NCI-H128 (cell line): ENCODE results near the gene CASP2.

Experiments used
- DNase-seq: peaks from one replicate; lab custom pipeline; 2025; ENCODE audit not compliant: unreplicated experiment; lab: John Stamatoyannopoulos, UW

The CASP2 gene

DNA sequence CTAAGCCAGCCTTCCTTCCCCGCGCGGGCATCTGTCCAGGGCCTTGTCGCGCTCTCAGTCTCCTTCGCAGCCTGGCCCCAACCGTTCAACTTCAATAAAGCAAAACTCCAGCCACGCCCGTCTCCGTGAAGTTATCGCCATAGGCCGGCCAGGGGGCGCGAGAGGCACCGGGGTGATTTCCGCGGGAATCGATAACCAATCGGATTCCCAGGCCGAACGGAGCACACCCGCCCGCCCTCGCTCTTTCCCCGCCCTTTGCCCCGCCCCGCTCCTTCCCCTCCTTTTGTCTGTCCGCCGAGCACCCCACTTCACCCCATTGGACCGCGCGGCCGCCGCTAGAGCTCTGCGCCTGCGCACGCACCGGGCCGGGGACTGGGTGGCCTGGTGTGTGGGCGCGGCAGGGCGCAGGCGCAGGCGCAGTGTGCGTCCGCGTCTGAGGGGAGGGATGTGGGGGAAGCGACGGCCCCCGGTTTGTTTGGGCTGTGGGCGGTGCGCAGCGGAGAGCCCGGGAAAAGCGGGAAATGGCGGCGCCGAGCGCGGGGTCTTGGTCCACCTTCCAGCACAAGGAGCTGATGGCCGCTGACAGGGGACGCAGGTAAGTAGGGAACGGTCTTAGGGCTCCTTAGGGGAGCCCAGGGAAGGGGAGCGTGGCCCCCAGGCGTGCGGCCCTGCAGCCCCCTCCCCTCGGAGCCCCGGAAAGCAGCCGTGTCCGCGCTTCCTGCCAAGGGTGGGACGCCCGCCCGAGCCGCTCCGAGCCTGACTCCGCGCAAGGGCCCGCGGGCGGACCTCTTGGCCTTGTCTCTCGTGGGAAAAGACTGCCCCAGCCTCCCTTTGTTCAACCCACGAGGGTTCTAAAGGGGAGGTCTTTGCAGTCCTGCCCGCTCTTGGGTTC is at the start of gene CASP2:
CASP2 (plus strand) TSS at position 417 of the 892 bp plus-strand sequence; CDS start at position 522, 105 bp downstream.
- peak; percentile 69 for DNase-seq

DNA sequence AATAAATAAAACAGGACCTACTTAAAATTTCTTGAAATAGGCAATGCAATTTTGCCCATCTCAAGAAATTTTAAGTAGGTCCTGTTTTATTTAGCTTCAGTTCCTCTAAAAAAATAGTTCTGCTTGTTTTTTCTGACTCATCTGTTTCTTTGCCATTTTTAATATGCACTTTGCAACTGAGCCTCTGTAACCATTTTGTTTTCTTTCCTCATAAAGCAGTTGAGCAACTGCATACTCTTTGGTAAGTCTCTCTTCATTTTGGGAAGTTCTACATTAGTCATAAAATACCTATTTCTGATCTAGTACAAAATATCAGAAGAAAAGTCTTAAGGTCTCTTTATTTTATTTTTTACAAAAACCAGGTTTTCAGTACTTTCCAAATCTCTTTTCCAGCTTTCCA is 48.3 kb upstream of the CASP2 start:
- no peak for DNase-seq

DNA sequence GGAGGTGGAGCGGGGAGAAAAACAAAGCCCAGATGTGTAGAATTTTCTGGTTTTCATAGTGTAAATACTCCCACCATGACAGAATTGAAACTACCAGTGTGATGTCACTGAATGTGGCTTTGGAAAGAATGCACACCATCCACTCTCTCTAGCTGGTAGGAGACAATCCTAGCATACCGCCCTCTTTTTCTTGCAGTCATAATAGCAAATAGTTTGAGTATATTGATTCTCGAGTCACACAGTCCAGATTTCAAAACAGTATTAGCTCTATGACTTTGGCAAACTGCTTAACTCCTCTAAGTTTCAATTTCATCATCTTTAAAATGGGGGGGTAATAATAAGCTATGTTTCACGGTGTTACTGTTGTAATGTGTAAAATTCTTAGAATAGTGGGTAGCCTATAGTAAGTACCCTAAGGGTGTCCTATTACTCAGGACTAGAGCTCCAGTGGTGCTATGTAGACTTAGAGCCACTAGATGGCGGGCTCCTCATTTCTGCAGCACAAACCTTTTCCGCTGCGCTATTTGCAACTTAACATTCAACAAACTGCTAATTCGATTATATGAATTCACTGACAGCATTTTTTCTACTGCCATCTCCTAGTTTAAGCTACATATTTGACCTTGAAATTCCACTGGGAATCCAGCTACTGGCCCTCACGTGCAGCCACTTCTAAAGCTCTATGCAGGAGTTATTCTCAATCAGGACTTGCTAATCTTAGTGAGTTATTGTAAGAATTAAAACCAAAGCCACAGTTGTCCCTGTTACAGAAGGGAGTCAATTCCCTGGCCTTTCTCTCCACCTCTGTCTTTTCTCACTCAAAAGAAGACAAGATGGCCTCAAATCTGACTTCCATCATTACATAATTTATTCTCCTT is 47.6 kb upstream of the CASP2 start:
- DNase-seq = no peak

DNA sequence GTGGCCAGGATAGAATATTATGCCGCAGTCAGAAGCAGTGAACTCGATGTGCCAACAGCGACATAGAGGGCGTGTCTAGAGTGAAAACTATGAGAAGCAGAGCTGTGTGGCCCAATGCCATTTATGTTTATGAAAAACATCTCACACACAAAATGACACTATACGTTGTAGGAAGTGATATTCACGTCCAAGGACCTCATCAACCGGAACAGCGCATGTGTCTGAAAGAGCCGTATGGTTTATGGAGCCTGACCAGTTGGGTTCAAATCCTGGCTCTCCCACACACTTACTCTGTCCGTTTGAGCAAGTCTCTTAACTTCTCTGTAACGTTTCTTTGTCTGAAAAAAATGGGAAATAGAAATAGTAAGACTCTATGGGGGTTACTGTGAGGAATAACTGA is 45.8 kb upstream of the CASP2 start:
- no peak for DNase-seq

DNA sequence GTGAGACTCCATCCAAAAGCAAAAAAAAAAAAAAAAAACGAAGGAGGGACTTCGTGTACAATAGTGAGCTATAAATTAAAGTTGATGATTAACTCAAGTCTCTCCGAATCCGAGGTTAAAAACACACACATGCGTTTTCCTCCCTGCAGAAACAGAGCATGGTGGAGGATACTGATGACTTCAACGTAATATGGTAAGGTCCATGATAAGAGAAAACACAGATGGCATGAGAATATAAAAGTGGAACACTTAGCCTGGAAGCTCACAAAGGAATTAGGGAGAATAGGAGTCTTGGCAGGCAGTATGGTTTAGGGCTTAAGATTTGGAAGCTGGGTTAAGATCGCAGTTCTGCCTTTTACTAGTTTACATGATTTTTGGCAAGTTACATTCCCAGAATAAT is 45.0 kb upstream of the CASP2 start:
- DNase-seq = no peak

DNA sequence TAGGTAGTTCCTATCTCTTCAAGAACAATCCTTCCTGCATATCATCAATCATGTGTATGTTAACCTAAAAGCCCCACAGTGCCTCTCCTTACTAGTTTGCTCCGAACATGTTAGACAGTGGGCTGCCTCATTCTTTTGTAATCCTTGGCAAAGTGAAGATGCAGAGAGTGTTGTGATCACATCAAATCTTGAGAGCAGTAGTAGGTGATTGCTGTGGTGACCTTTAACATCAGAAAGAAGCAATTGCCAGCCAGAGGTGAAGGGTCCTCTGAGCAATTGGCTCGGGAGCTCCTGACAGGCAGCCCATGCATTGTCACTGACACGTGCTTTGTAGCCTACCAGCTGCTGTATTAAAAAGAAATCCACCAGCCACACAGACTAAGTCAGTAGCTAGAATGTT is 44.5 kb upstream of the CASP2 start:
- no peak for DNase-seq

DNA sequence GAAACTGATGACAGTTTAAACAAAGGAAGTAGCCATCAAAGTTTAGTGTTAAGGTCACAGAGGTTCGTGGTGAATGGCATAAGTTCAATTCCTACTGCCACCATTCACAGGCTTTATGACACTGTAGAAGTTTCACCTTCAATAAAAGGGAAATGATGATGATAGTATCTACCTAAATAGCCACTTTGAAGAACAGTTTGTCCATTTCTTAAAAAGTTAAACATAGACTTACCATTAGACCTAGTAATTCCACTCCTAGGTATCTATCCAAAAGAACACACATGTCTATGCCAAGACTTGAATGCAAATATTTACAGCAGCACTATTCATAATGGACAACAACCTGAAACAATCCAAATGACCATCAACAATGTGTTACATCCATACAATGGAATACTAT is 43.8 kb upstream of the CASP2 start:
- no peak for DNase-seq

DNA sequence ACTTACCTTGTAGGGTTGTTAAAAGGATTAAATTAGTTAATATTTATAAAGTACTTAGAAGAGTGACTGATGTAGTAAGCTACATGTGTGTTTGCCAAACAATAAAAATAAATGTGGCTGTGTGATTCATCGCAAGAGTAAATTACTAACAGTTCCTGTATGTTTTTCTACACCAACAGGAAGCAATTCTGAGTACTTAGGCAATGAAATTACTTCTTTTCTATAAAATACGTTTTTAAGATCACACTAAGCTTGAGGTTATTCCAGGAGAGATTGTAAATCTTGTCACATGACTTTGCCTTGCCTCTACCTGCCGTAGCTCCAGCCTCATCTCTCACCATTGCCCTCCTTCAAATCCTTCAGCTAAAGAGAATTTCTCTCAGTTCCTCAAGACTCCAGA is 43.0 kb upstream of the CASP2 start:
- DNase-seq = no peak

DNA sequence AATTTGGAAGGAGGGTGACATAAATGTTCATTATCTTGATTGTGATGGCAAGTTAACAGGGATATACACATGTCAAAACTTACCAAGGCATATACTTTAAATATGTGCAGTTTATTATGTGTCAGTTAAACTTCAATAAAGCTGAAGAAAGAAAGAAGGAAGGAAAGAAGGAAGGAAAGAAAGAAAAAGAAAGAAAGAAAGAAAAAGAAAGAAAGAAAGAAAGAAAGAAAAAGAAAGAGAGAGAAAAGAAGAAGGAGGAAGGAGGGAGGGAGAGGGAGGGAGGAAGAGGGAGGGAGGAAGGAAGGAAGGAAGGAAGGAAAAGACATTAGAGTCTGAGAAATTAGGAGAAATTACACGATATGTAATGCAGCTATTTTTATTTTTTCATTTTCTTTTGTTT is 40.8 kb upstream of the CASP2 start:
- DNase-seq = no peak

DNA sequence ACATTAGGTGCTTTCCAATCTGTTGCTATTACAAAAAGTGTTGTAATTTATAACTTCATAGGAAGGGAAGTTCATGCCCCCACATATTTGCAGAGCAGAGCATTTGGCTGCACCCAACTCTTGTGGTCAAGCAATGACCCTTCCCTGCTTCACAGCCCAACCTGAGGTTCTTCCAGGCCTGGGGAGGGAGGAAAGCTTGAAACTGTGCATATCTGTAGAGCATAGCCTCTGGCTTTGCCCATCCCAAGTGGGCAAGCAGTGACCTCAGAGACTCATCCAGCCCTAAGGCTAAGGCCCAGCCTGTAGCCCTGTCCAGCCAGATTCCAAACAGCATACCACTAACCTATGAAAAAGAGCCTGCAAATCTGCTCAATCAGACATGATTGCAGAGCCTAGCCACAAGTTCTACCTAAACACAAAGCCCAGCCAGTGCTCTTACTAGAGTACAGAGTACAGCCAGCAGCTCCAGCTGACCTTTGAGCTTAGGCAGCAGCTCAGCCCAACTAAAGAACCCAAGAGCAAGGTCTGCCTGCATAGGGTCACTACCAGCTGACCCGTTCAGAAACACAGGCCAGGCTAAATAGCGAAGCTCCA is 39.3 kb upstream of the CASP2 start:
- no peak for DNase-seq

DNA sequence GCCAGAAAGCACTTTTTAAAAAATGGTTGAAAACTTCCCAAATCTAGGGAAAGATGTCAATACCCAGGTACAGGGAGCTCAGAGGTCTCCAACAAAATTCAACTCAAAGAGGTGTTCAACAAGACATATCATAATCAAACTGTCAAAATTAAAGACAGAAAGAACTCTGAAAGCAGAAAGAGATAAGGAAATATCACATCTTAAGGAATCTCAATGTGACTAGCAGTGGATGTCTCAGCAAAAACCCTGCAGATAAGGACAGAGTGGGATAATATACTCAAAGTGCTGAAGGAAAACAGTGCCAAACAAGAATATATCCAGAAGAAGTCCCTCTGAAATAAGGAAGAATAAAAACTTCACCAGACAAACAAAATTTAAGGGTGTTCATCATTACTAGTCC is 38.0 kb upstream of the CASP2 start:
- no peak for DNase-seq

DNA sequence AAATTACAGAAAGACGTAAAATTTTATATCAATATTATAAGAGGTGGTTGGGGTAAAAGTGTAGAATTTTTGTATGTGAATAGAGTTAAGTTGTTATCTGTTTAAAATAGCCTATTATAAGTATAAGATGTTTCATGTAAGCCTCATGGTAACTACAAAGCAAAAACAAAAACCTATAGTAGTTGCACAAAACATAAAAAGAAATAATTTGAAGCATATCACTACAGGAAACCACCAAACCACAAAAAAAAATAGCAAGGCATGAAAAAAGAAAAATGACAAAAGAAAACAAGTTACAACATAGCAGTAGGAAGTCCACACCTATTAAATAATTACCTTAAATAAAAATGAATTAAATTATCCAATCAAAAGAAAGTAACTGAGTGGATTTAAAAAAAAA is 37.3 kb upstream of the CASP2 start:
- no peak for DNase-seq

DNA sequence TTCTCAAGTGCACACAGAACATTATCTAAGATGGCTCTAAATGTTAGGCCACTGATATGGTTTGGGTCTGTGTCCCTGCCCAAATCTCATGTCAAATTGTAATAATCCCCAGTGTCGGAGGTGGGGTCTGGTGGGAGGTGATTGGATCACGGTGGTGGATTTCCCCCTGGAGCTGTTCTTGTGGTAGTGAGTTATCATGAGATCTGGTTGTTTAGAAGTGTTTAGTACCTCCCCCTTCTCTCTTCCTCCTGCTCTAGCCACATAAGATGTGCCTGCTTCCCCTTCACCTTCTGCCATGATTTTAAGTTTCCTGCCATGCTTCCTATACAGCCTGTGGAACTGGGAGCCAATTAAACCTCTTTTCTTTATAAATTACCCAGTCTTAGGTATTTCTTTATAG is 36.1 kb upstream of the CASP2 start:
- DNase-seq = no peak

DNA sequence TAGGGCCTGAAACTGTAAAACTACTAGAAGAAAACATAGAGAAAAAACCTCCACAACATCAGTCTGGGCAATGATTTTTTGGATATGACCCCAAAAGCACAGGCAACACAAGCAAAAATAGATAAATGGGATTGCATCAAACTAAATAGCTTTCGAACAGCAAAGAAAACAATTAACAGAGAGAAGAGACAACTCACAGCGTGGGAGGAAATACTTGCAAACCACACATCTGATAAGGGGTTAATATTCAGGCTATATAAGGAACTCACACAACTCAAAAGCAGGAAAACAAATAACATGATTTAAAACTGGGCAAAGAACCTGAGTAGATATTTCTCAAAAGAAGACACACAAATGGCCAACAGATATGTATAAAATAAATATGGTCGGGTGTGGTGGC is 32.6 kb upstream of the CASP2 start:
- DNase-seq = no peak

DNA sequence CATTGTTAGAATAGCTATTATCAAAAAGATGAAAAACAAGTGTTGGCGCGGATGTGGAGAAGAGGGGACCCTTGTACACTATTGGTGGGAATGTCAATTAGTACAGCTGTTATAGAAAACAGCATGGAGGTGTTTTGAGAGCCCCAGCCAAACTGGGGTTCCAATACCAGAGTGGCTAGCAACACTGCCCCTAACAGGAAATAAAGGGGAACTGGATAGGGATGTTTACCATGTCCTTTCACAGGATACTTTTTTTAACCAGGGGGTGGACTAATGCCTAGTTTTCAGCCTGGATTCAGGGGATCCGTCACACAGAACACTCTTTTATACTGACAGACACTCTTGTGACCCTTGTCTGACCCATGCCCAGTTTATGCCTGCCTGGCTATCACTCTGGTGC is 31.8 kb upstream of the CASP2 start:
- DNase-seq = no peak

DNA sequence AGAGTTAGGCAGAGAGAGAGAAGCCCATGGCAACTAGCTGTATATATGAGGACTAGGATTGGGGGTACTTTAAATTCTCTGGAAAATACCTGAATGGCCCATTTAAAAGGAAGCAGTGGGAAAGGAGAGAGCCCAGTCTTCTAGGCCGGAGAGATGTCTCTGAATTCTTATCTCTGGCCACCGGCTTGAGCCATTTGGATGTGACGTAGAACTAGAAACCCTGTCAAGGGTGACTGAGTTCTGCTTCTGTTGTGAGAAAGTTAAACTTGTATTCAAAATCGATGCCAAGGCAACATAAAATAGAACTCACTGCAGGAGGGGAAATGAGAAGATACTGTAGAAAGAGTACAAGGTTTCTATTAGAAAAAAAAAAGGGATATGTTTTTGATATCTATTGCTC is 31.2 kb upstream of the CASP2 start:
- DNase-seq = no peak

DNA sequence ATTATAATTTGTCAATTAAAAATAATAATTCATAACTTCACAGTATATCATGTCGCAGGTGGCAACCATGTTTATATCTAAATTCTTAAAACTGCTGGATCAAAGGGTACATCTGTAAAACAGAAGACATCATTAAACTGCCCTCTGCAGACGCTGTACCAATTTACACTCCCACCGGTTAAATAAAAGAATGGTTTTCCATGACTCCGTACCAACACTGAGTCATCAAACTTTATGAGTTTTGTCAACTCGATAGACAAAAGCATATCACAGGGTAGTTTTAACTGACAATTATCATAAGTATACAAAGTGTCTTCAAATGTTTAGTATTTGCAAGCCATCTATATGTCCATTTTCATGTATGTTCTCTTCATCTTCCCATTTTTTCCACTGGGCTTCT is 30.6 kb upstream of the CASP2 start:
- DNase-seq = no peak

DNA sequence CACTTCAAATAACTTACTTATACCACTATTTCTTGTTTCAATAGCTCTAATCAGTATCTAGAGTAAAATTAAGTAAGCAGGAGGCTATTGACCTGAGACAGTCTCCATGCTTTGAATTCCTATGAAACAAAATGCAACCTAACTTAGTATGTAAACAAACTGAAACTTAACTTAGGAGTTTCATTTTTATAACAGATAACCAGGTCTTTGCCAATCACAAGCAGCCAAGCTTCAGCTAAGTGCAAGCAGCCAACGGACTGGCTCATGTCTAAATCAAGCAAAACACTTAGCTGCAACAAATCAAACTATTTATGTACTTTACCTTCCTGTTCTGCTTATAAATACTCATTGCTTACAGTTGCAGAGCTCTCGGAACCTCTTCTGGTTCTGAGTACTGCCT is 29.3 kb upstream of the CASP2 start:
- DNase-seq = no peak

DNA sequence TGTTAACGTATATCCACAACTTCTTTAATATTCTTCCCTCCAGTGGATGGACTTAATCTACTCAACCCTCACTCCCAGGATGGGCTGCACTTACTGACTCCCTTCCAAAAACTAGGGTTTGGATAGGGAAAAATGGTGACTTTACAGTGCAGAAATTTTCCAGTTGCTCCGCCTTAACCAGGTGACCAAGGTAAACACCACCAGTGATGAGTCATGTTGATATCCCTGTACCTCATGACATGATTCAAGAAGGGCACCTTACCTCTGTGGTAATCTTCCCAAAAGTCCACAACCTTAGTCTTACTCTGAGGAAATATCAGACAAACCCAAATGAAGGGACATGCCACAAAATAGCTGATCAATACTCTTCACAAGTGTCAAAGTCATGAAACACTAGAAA is 28.4 kb upstream of the CASP2 start:
- no peak for DNase-seq

DNA sequence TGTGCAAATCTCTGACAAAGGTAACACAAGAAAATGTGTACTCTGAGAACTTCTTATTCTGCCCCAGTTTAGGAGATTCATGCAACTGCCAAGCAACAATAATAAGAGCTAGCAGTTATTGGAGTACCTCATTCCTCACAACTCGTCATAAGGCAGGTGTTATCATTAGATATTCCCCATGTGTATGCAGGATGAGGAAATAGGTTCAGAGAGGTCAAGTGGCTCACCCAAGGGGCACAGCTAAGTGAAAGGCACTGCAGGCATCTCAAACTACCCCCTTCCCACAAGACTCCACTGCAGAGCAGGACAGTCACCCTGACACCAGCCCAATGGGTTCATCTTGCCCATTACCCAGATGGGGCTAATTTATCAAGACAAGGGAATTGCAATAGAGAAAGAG is 26.2 kb upstream of the CASP2 start:
- no peak for DNase-seq

DNA sequence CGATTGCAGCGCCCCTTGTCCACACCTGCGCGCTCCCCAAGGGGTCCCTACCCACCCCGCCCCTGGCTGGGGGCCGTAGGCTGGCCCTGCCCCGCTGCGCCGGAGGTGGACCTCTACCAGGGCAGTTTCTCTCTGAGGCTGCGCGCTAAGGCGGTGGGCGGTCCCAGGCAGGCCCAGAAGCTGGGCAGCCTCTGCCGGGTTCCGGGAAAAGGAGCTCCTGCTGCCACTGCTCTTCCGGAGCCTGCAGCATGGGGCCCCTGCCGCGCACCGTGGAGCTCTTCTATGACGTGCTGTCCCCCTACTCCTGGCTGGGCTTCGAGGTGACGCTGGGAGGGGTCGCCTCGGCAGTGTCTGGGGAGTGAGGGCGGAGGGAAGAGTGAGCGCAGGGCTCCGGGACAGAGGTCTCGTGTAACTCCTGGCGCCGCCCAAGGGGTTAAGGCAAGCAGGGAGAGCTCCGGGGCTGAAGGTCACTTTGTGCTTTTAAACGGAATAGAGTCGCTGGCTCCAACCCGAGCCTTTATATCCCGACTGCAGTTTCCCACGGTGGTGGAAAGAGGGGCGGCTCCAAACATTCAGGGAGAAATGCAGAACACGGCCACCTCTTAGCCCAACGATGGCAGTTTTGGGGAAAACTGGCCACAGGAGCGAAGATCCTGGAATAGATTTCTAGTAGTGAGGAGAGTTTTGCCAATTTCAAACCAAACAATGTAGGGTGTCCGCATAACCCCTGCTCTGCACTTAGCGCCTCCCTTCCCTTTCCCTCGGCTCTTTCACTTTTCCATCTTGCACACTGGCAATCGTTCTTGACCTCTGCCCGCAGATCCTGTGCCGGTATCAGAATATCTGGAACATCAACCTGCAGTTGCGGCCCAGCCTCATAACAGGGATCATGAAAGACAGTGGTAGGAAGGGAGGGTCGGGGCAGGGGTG is 24.6 kb upstream of the CASP2 start, which contains the start of gene GSTK1:
GSTK1 (plus strand) TSS at position 176 of the 930 bp plus-strand sequence; CDS start at position 249, 73 bp downstream.
- no peak for DNase-seq
